Measurements from ENCODE around the gene SLC36A4.

Gene SLC36A4

DNA sequence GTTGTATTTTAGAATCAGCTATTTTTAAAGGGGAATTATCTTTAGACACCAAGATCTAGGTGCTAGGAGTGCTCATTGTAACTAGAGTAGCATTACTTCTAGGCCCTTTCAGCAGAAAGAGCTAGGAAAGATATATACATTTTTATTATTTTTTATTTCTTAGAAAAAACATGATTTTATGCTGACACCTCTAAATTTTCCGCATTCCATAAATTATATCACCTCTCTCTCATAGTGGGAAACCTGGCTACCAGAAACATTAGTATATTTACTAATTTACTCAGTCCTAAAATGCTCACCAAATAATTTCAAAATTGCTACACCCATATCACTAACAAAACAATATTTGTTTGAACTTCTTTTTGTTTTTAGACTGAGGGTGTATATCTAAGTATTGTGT is 32.1 kb upstream of the SLC36A4 start:
- no peak overlapping the region for H3K4me3 ChIP-seq (ENCODE audit: low read depth, low read length)
- TF ChIP-seq, protein P1, sequence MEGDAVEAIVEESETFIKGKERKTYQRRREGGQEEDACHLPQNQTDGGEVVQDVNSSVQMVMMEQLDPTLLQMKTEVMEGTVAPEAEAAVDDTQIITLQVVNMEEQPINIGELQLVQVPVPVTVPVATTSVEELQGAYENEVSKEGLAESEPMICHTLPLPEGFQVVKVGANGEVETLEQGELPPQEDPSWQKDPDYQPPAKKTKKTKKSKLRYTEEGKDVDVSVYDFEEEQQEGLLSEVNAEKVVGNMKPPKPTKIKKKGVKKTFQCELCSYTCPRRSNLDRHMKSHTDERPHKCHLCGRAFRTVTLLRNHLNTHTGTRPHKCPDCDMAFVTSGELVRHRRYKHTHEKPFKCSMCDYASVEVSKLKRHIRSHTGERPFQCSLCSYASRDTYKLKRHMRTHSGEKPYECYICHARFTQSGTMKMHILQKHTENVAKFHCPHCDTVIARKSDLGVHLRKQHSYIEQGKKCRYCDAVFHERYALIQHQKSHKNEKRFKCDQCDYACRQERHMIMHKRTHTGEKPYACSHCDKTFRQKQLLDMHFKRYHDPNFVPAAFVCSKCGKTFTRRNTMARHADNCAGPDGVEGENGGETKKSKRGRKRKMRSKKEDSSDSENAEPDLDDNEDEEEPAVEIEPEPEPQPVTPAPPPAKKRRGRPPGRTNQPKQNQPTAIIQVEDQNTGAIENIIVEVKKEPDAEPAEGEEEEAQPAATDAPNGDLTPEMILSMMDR (IDR thresholded peaks at IDR 0.05; ENCODE audit: insufficient read depth, low read depth, low read length, missing control alignments): no peak
- DNase-seq (ENCODE audit: low read depth): no peak

DNA sequence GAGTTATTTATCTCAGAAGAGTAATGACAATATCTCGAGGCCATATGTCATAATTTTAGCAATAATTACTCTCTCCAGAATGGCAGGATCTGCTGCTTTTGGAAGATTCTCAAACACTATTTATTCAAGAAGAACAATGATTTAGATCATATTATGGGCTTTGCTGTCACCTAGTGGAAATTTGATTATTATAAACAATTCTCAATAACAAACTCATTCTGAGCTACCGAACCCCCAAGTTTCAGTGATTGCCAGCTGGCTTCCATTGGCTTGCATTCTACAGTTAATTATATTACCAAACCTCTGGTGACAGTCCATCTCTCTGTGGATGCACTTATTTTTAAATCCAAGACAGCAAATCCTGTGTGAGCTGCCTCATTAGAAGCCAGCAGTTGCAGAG is 27.9 kb upstream of the SLC36A4 start:
- TF ChIP-seq, protein P1 (IDR thresholded peaks at IDR 0.05; ENCODE audit: insufficient read depth, low read depth, low read length, missing control alignments): no peak
- H3K4me3 ChIP-seq (ENCODE audit: low read depth, low read length): no peak overlapping the region
- DNase-seq (ENCODE audit: low read depth): peak; percentile 18

DNA sequence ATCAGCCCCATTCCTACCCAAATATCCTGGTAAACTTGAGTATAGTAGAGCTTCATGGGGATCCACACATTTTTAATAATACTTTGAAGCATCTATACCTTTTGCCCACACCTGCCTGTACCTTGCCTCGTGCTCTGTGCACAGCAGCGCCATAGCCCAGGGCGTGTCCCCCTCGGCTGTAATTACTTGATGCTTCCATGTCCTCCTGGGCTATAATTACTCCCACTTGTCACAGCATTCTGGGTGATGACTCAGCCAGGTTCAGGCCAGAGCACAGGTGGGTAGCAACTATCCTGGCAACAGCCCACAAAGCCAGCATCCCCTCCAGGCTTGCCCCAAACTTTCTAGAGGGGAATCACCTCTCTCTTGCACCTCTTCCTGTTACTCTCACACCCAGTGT is 23.7 kb upstream of the SLC36A4 start:
- TF ChIP-seq, protein P1 (IDR thresholded peaks at IDR 0.05; ENCODE audit: insufficient read depth, low read depth, low read length, missing control alignments): no peak
- H3K4me3 ChIP-seq (ENCODE audit: low read depth, low read length): no peak overlapping the region
- no peak for DNase-seq (ENCODE audit: low read depth)

DNA sequence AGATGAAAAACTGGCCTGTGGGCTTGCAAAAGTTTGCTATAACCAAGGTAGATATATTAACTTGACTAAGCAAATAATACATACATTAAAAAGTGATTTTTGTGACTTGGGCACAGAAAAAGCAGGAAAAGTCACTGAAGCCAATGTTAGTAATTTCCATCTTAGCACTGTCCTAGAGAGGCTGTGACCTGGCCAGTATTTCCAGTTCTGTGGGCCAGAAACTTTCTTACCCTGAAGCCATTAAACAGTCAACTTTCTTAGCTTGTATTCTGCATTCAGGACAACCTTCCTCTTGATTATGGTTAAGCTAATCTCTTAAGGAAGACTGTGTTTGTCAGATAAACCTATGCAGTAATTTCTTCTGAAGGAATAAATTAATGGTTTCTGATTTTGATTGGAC is 22.3 kb upstream of the SLC36A4 start:
- TF ChIP-seq, protein P1 (IDR thresholded peaks at IDR 0.05; ENCODE audit: insufficient read depth, low read depth, low read length, missing control alignments): no peak
- no peak for DNase-seq (ENCODE audit: low read depth)
- H3K4me3 ChIP-seq (ENCODE audit: low read depth, low read length): no peak overlapping the region

DNA sequence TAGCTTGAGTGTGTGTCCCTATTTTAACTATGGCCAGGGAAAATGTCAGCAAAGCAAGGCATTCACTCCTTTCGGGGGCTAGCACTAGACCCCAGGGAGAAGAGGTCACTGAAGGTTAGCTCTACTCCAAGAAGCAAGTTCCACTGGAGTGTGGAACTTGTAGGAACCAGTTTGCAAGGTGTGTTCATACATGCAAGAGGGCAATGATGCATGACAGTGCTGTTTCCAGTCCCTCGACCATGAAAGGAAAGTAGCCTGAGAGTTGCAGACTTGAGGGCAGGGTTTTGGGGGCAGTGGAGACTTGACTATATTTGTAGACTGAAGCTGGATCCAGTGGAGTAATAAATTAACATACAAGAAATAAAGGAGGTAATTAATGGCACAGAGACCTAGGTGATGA is 21.6 kb upstream of the SLC36A4 start:
- H3K4me3 ChIP-seq (ENCODE audit: low read depth, low read length): no peak overlapping the region
- TF ChIP-seq, protein P1 (IDR thresholded peaks at IDR 0.05; ENCODE audit: insufficient read depth, low read depth, low read length, missing control alignments): no peak
- peak; percentile 41 for DNase-seq (ENCODE audit: low read depth)

DNA sequence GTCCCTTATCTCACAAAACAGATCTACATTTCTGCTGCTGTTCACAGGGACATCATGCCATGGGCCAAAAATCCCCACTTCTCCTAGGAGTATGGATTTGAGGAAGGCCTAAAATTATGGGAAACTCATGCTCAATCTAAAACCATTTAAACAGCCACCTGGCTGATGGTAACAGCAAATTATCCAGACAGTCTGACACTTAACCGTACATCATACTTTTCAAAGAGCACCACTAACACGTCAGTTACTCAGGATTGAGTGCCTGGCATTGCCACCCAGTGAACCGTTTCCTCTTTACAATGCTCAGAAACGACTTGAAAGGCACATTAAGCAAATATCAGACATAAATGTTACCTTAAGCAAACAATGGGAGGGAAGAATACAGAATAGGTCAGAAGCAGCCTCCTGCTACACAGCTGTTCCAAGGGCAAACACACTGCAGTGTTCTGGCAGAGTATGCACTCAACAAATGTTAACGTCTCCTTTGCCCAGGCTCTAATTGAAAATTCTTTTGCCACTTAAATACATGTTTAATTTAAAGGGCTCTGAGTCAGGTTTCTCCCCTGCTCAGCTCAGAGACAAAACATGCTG is 18.8 kb upstream of the SLC36A4 start:
- TF ChIP-seq, protein P1 (IDR thresholded peaks at IDR 0.05; ENCODE audit: insufficient read depth, low read depth, low read length, missing control alignments): no peak
- no peak overlapping the region for H3K4me3 ChIP-seq (ENCODE audit: low read depth, low read length)
- DNase-seq (ENCODE audit: low read depth): no peak

DNA sequence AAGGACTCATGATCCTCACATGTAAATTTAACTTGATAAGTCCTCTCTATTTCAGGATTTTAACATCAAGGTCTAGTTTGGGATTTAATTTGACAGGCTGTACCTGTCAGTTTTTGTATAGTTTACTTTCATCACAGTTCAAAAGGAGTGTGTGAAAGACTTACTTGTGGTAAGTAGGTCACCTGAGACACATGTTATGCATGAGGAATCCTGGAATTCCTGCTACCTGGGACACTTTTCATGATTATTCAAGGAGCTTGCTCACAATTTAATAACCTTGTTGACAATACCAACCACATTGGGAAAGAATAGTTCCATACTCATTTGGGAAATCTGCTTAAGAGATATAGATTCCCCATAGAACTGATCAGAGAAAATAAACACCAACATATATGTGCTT is 15.8 kb upstream of the SLC36A4 start:
- no peak for DNase-seq (ENCODE audit: low read depth)
- no peak overlapping the region for H3K4me3 ChIP-seq (ENCODE audit: low read depth, low read length)
- TF ChIP-seq, protein P1 (IDR thresholded peaks at IDR 0.05; ENCODE audit: insufficient read depth, low read depth, low read length, missing control alignments): no peak
